Neural cell (in vitro differentiated cells): Measurements from ENCODE around the gene KRT6A. TPM values are rescaled to one million over a fixed set of nuclear protein-coding genes. Genes with fewer than 3 reads are reported as not detected.

Source experiments
- H2AFZ ChIP-seq: fragments of 200-600, 300-800 bp; sonication (generic), shearing (Covaris generic); 2 replicates; pipeline ENCODE4 v1.6.0; 2014; ENCODE audit warnings: low read depth, mild to moderate bottlenecking, antibody characterized with exemption, low read length, moderate library complexity
- H3F3A ChIP-seq: fragments of 200-600 bp; shearing (Covaris generic); 2 replicates; pipeline ENCODE4 v1.6.1; 2016; ENCODE audit warnings: mild to moderate bottlenecking, moderate library complexity, mixed read lengths, antibody characterized with exemption, low read length; ENCODE audit not compliant: insufficient read depth, poor library complexity, severe bottlenecking
- H3K27ac ChIP-seq: fragments of 200-600, 300-800 bp; sonication (generic), shearing (Covaris generic); 2 replicates; pipeline ENCODE4 v1.5.1; 2014; ENCODE audit warnings: mild to moderate bottlenecking, low read length, moderate library complexity
- H3K27me3 ChIP-seq: fragments of 300-800, 200-600 bp; sonication (generic), shearing (Covaris generic); 2 replicates; pipeline ENCODE4 v1.6.0; 2014; ENCODE audit warnings: mild to moderate bottlenecking, low read depth, low read length, moderate library complexity; ENCODE audit not compliant: insufficient read depth
- H3K36me3 ChIP-seq: fragments of 300-800, 200-600 bp; sonication (generic), shearing (Covaris generic); 2 replicates; pipeline ENCODE4 v1.5.1; 2014; ENCODE audit warnings: mild to moderate bottlenecking, antibody characterized with exemption, low read length, moderate library complexity; ENCODE audit not compliant: insufficient read depth
- H3K4me2 ChIP-seq: fragments of 300-800, 200-600 bp; sonication (generic), shearing (Covaris generic); 2 replicates; pipeline ENCODE4 v1.6.0; 2014; ENCODE audit warnings: mild to moderate bottlenecking, low read length
- H3K4me3 ChIP-seq: fragments of 300-800, 200-600 bp; sonication (generic), shearing (Covaris generic); 2 replicates; pipeline ENCODE4 v1.5.1; 2014; ENCODE audit warnings: mild to moderate bottlenecking, low read length, moderate library complexity
- H3K79me2 ChIP-seq: fragments of 200-600 bp; shearing (Covaris generic); replicated peaks from 2 replicates; pipeline ENCODE4 v1.6.0; 2014; ENCODE audit warnings: mild to moderate bottlenecking, low read length, moderate library complexity; ENCODE audit not compliant: insufficient read depth
- H3K9ac ChIP-seq: fragments of 300-800, 200-600 bp; sonication (generic), shearing (Covaris generic); 2 replicates; pipeline ENCODE4 v1.6.1; 2016; ENCODE audit warnings: mild to moderate bottlenecking, low read length, mixed read lengths
- H3K9me2 ChIP-seq: fragments of 200-600 bp; shearing (Covaris generic); 2 replicates; pipeline ENCODE4 v1.6.1; 2016; ENCODE audit warnings: mild to moderate bottlenecking, low read length, mixed read lengths; ENCODE audit not compliant: insufficient read depth
- H3K9me3 ChIP-seq: fragments of 200-600, 300-800 bp; sonication (generic), shearing (Covaris generic); 2 replicates; pipeline ENCODE4 v1.6.1; 2016; ENCODE audit warnings: mild to moderate bottlenecking, mixed run types, low read length, moderate library complexity, mixed read lengths
- H4K20me1 ChIP-seq: fragments of 200-600 bp; shearing (Covaris generic); 2 replicates; pipeline ENCODE4 v1.6.1; 2016; ENCODE audit warnings: mild to moderate bottlenecking, mixed run types; ENCODE audit not compliant: insufficient read depth
- CTCF ChIP-seq: fragments of 450-650 bp; IDR thresholded peaks from 2 replicates; pipeline ENCODE4 v1.5.1; 2014; ENCODE audit warnings: antibody characterized with exemption, mild to moderate bottlenecking, moderate library complexity; ENCODE audit not compliant: poor library complexity, severe bottlenecking
- EP300 ChIP-seq: fragments of 450-650 bp; conservative IDR thresholded peaks from 2 replicates; pipeline ENCODE4 v1.6.1; 2014; ENCODE audit warnings: antibody characterized with exemption, mild to moderate bottlenecking, moderate library complexity; ENCODE audit not compliant: poor library complexity, severe bottlenecking
- EZH2 ChIP-seq: fragments of 200-600, 300-800 bp; shearing (Covaris generic), sonication (generic); IDR thresholded peaks from 2 replicates; pipeline ENCODE4 v1.6.1; 2014; ENCODE audit warnings: antibody characterized with exemption, low read length, borderline replicate concordance, mild to moderate bottlenecking; ENCODE audit not compliant: insufficient read depth, poor library complexity, severe bottlenecking
- MXI1 ChIP-seq: fragments of 450-650 bp; conservative IDR thresholded peaks from 2 replicates; pipeline ENCODE4 v1.6.1; 2014; ENCODE audit warnings: antibody characterized with exemption, mild to moderate bottlenecking; ENCODE audit not compliant: poor library complexity, severe bottlenecking
- POLR2AphosphoS5 ChIP-seq: IDR thresholded peaks from 2 replicates; pipeline ENCODE4 v1.6.1; 2012
- RAD21 ChIP-seq: fragments of 450-650 bp; conservative IDR thresholded peaks from 2 replicates; pipeline ENCODE4 v1.6.1; 2014; ENCODE audit warnings: antibody characterized with exemption, mild to moderate bottlenecking, moderate library complexity
- REST ChIP-seq: IDR thresholded peaks from 2 replicates; pipeline ENCODE4 v1.6.1; 2012; ENCODE audit warnings: borderline replicate concordance
- SMC3 ChIP-seq: fragments of 450-650 bp; conservative IDR thresholded peaks from 2 replicates; pipeline ENCODE4 v1.6.1; 2014; ENCODE audit warnings: antibody characterized with exemption, mild to moderate bottlenecking, moderate library complexity; ENCODE audit not compliant: poor library complexity
- TAF1 ChIP-seq: IDR thresholded peaks from 2 replicates; pipeline ENCODE4 v1.6.1; 2012; ENCODE audit warnings: low read depth
- polyA plus RNA-seq: library from polyadenylated mRNA; depleted of rRNA; stranded (reverse); fragments of >200 nt; gene quantifications from 2 replicates; pipeline ENCODE4 v1.2.3, GENCODE V29; 2014

The KRT6A gene
- polyA plus RNA-seq, 1 donor from 2014 or later: not detected

- Histone ChIP-seq H3K9me3 (no peaks in the 10 kb centered on the region), H3K4me2 (no peak overlapping the region), H3K27ac (no peak overlapping the region)
Measured at GRCh38 chr12:52522346-52523011, 29.4 kb upstream of the KRT6A start.

GRCh38 chr12:52521568-52522266 lies 28.7 kb upstream of the KRT6A start:
- Histone ChIP-seq H2AFZ (no peak overlapping the region), H3K27me3 (no peaks in the 10 kb centered on the region), H3K4me3 (no peak overlapping the region), H3K9ac (no peak overlapping the region), H3K9me3 (no peaks in the 10 kb centered on the region), H3K79me2 (no peaks in the 10 kb centered on the region), H3F3A (no peaks in the 10 kb centered on the region), H4K20me1 (no peaks in the 10 kb centered on the region), H3K4me2 (no peak overlapping the region), H3K27ac (no peak overlapping the region), H3K36me3 (no peaks in the 10 kb centered on the region), H3K9me2 (no peaks in the 10 kb centered on the region)
- no peak for TF ChIP-seq RAD21

More at GRCh38 chr12:52522346-52523011, 29.4 kb upstream of the KRT6A start:
- Histone ChIP-seq H3K9me2 (no peaks in the 10 kb centered on the region), H3K4me3 (no peak overlapping the region), H3K36me3 (no peaks in the 10 kb centered on the region), H4K20me1 (no peaks in the 10 kb centered on the region), H3K79me2 (no peaks in the 10 kb centered on the region), H2AFZ (no peak overlapping the region), H3F3A (no peaks in the 10 kb centered on the region), H3K27me3 (no peaks in the 10 kb centered on the region), H3K9ac (no peak overlapping the region)
- TF ChIP-seq POLR2AphosphoS5 (no peak), EZH2 (no peak), EP300 (no peak), REST (no peak), MXI1 (no peak), TAF1 (no peak), SMC3 (no peak)

GRCh38 chr12:52521175-52521567 lies 28.1 kb upstream of the KRT6A start:
- Histone ChIP-seq H2AFZ (no peak overlapping the region), H3K36me3 (no peaks in the 10 kb centered on the region), H3K9me3 (no peaks in the 10 kb centered on the region), H3K4me3 (no peak overlapping the region), H3K27ac (no peak overlapping the region), H3F3A (no peaks in the 10 kb centered on the region), H3K27me3 (no peaks in the 10 kb centered on the region), H4K20me1 (no peaks in the 10 kb centered on the region), H3K9me2 (no peaks in the 10 kb centered on the region), H3K79me2 (no peaks in the 10 kb centered on the region), H3K4me2 (no peak overlapping the region), H3K9ac (no peak overlapping the region)
- TF ChIP-seq SMC3 (no peak), RAD21 (no peak), POLR2AphosphoS5 (no peak), MXI1 (no peak), CTCF (no peak), EP300 (no peak)
